Measurements from ENCODE around the gene ADAD2.

ADAD2 gene

GRCh38 chr16:84190731-84191388, at the start of gene ADAD2:
ADAD2 (plus strand) TSS chr16:84191157; CDS start chr16:84191231, 74 bp downstream.
- no peak for DNase-seq

- DNase-seq = no peak
Measured at GRCh38 chr16:84143081-84143480, 47.9 kb upstream of the ADAD2 start.

GRCh38 chr16:84143784-84144199, 47.2 kb upstream of the ADAD2 start:
- peak; percentile 63 for DNase-seq

- DNase-seq = peak; percentile 56
Measured at GRCh38 chr16:84144209-84144858, 46.6 kb upstream of the ADAD2 start.

- DNase-seq = peak; percentile 88
Measured at GRCh38 chr16:84144859-84145639, 45.9 kb upstream of the ADAD2 start, which contains the start of the genes DNAAF1 and HSDL1. DNAAF1 (plus strand) TSS chr16:84145308; CDS start chr16:84145441, 133 bp downstream. HSDL1 (minus strand) TSS chr16:84145177; CDS start chr16:84131321, 13,856 bp downstream.

GRCh38 chr16:84150926-84151325, 40.0 kb upstream of the ADAD2 start:
- no peak for DNase-seq

- DNase-seq = no peak
Measured at GRCh38 chr16:84153660-84154214, 37.2 kb upstream of the ADAD2 start.

GRCh38 chr16:84155226-84155625, 35.7 kb upstream of the ADAD2 start:
- DNase-seq = no peak

GRCh38 chr16:84155771-84156170, 35.2 kb upstream of the ADAD2 start:
- DNase-seq = no peak

- DNase-seq = no peak
Measured at GRCh38 chr16:84156342-84156784, 34.6 kb upstream of the ADAD2 start.

- no peak for DNase-seq
Measured at GRCh38 chr16:84159007-84159406, 31.9 kb upstream of the ADAD2 start.

- no peak for DNase-seq
Measured at GRCh38 chr16:84159800-84160199, 31.2 kb upstream of the ADAD2 start.

GRCh38 chr16:84161037-84161436, 29.9 kb upstream of the ADAD2 start:
- DNase-seq = no peak

GRCh38 chr16:84161801-84162200, 29.2 kb upstream of the ADAD2 start:
- DNase-seq = no peak

GRCh38 chr16:84165746-84166145, 25.2 kb upstream of the ADAD2 start:
- DNase-seq = no peak

GRCh38 chr16:84166796-84167695, 23.9 kb upstream of the ADAD2 start:
- peak; percentile 29 for DNase-seq

GRCh38 chr16:84169765-84170310, 21.1 kb upstream of the ADAD2 start:
- DNase-seq = no peak

GRCh38 chr16:84174396-84174795, 16.6 kb upstream of the ADAD2 start:
- DNase-seq = no peak

GRCh38 chr16:84175350-84176081, 15.4 kb upstream of the ADAD2 start:
- peak; percentile 85 for DNase-seq

- no peak for DNase-seq
Measured at GRCh38 chr16:84176192-84177053, 14.5 kb upstream of the ADAD2 start.

Measured in NCI-H82 (cell line).